Smooth muscle cell (in vitro differentiated cells): Measurements from ENCODE around the gene KMT2B. TPM values are rescaled to one million over a fixed set of nuclear protein-coding genes. Genes with fewer than 3 reads are reported as not detected.

Experiments
- DNase-seq: peaks from one replicate; lab custom pipeline; 2025; ENCODE audit not compliant: unreplicated experiment; lab: John Stamatoyannopoulos, UW
- H2AFZ ChIP-seq: fragments of 200-600 bp; sonication (generic); 2 replicates; pipeline ENCODE4 v1.6.0; 2016; ENCODE audit warnings: antibody characterized with exemption, low read depth, mild to moderate bottlenecking
- H3F3A ChIP-seq: fragments of 200-600 bp; sonication (generic); 2 replicates; pipeline ENCODE4 v1.6.0; 2017; ENCODE audit warnings: antibody characterized with exemption, low read depth
- H3K27ac ChIP-seq: fragments of 200-600 bp; sonication (generic); 2 replicates; pipeline ENCODE4 v1.5.1; 2016; ENCODE audit warnings: low read depth, mild to moderate bottlenecking
- H3K27me3 ChIP-seq: fragments of 200-600 bp; sonication (generic); 2 replicates; pipeline ENCODE4 v1.6.1; 2016; ENCODE audit warnings: low read depth, mild to moderate bottlenecking
- H3K36me3 ChIP-seq: fragments of 200-600 bp; sonication (generic); 2 replicates; pipeline ENCODE4 v1.5.1; 2016; ENCODE audit warnings: low read depth
- H3K4me1 ChIP-seq: fragments of 200-600 bp; sonication (generic); 2 replicates; pipeline ENCODE4 v1.5.1; 2016; ENCODE audit warnings: low read depth
- H3K4me2 ChIP-seq: fragments of 200-600 bp; sonication (generic); 2 replicates; pipeline ENCODE4 v1.6.0; 2016; ENCODE audit warnings: mild to moderate bottlenecking
- H3K4me3 ChIP-seq: fragments of 200-600 bp; sonication (generic); 2 replicates; pipeline ENCODE4 v1.5.1; 2016; ENCODE audit warnings: mild to moderate bottlenecking
- H3K79me2 ChIP-seq: fragments of 200-600 bp; sonication (generic); 2 replicates; pipeline ENCODE4 v1.6.0; 2016; ENCODE audit warnings: low read depth, mild to moderate bottlenecking
- H3K9ac ChIP-seq: fragments of 200-600 bp; sonication (generic); 2 replicates; pipeline ENCODE4 v1.6.0; 2016; ENCODE audit warnings: low read depth
- H3K9me3 ChIP-seq: fragments of 200-600 bp; sonication (generic); replicated peaks from 2 replicates; pipeline ENCODE4 v1.5.1; 2016; ENCODE audit warnings: low read depth
- H4K20me1 ChIP-seq: fragments of 200-600 bp; sonication (generic); 2 replicates; pipeline ENCODE4 v1.6.0; 2016; ENCODE audit warnings: low read depth
- WGBS: methylation state at CpG from one replicate; pipeline ENCODE4 v1.1.7; 2016; ENCODE audit warnings: low lambda C conversion rate; 5-methylcytosine and 5-hydroxymethylcytosine counted together
- polyA plus RNA-seq: library from polyadenylated mRNA; unstranded; fragments of >200 nt; fragmentation: Nextera tagmentation; extraction: Ambion mirVana; gene quantifications from 2 replicates; pipeline ENCODE4 v1.2.1, GENCODE V29; 2016
- total RNA-seq: library from RNA; depleted of rRNA; stranded (reverse); fragments of >200 nt; gene quantifications from 2 replicates; pipeline ENCODE4 v1.2.3, GENCODE V29; 2014
- TF ChIP-seq, protein P1 (sequence below): fragments of 200-600 bp; sonication (generic); IDR thresholded peaks from 2 replicates; pipeline ENCODE4 v1.5.1; 2017; ENCODE audit warnings: borderline replicate concordance, mild to moderate bottlenecking, antibody characterized with exemption; ENCODE audit not compliant: insufficient read depth, poor library complexity, severe bottlenecking

Gene KMT2B
- total and polyA plus RNA-seq, 2 experiments from 2014 or later, result 8.8 to 31.1 TPM

GRCh38 chr19:35774274-35775045 lies 56.7 kb downstream of the KMT2B start:
- Histone ChIP-seq H3K9me3 (no peaks in the 10 kb centered on the region), H3K4me1 (peaks cover 6% of the 10 kb centered on the region), H3F3A (no peaks in the 10 kb centered on the region), H3K27ac (no peak overlapping the region), H3K9ac (no peak overlapping the region), H3K79me2 (no peaks in the 10 kb centered on the region), H2AFZ (no peak overlapping the region), H3K27me3 (no peaks in the 10 kb centered on the region), H3K4me3 (peak overlapping the region; percentile 83), H4K20me1 (no peaks in the 10 kb centered on the region), H3K4me2 (peak overlapping the region; percentile 90), H3K36me3 (no peaks in the 10 kb centered on the region)
- 66% methylated on average over 16 of the region's 16 CpGs for WGBS
- DNase-seq, result no peak
- TF ChIP-seq, protein P1, sequence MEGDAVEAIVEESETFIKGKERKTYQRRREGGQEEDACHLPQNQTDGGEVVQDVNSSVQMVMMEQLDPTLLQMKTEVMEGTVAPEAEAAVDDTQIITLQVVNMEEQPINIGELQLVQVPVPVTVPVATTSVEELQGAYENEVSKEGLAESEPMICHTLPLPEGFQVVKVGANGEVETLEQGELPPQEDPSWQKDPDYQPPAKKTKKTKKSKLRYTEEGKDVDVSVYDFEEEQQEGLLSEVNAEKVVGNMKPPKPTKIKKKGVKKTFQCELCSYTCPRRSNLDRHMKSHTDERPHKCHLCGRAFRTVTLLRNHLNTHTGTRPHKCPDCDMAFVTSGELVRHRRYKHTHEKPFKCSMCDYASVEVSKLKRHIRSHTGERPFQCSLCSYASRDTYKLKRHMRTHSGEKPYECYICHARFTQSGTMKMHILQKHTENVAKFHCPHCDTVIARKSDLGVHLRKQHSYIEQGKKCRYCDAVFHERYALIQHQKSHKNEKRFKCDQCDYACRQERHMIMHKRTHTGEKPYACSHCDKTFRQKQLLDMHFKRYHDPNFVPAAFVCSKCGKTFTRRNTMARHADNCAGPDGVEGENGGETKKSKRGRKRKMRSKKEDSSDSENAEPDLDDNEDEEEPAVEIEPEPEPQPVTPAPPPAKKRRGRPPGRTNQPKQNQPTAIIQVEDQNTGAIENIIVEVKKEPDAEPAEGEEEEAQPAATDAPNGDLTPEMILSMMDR, result no peak

GRCh38 chr19:35775046-35775297 lies 57.2 kb downstream of the KMT2B start:
- Histone ChIP-seq H3K4me1 (peaks cover 6% of the 10 kb centered on the region), H3K9me3 (no peaks in the 10 kb centered on the region), H3K9ac (no peak overlapping the region), H3K79me2 (no peaks in the 10 kb centered on the region), H4K20me1 (no peaks in the 10 kb centered on the region), H3K27me3 (no peaks in the 10 kb centered on the region), H3F3A (no peaks in the 10 kb centered on the region), H3K4me2 (peak overlapping the region; percentile 90), H3K27ac (no peak overlapping the region), H3K4me3 (peak overlapping the region; percentile 83), H2AFZ (no peak overlapping the region), H3K36me3 (no peaks in the 10 kb centered on the region)
- 33% methylated on average over 9 of the region's 9 CpGs for WGBS
- TF ChIP-seq, protein P1, result no peak
- DNase-seq, result no peak

- peak; percentile 93 for DNase-seq
- Histone ChIP-seq H3K4me2 (peak within 1 kb of the TSS; percentile 90), H2AFZ (no peak within 1 kb of the TSS), H3K27me3 (no peaks in the 10 kb centered on the region), H4K20me1 (no peaks in the 10 kb centered on the region), H3K27ac (no peak within 1 kb of the TSS), H3F3A (no peaks in the 10 kb centered on the region), H3K79me2 (no peaks in the 10 kb centered on the region), H3K4me3 (peak within 1 kb of the TSS; percentile 83), H3K9me3 (no peaks in the 10 kb centered on the region), H3K4me1 (peaks cover 6% of the 10 kb centered on the region), H3K9ac (peak within 1 kb of the TSS; percentile 51), H3K36me3 (no peaks in the 10 kb centered on the region)
- TF ChIP-seq, protein P1, result no peak
- 2% methylated on average over 40 of the region's 82 CpGs for WGBS
Observed at GRCh38 chr19:35775298-35776101, 57.7 kb downstream of the KMT2B start, which contains the start of gene ARHGAP33. Gene ARHGAP33 (plus strand): TSS chr19:35775564. CDS start chr19:35775659, 95 bp downstream.
